ENCODE measurements around the gene NEDD4L.
"Not testable (repeated sequence)": the region's sequence is repeated elsewhere in the genome, so short reads cannot be mapped to it uniquely, and the experiment has no call there.

GRCh38 chr18:58170036-58170435, 126.0 kb downstream of the NEDD4L start:
- not testable (repeated sequence) for TF ChIP-seq CTCF, POLR2A (IDR thresholded peaks at IDR 0.05)

Measured in adrenal gland (tissue), 5 donors.